Measurements from ENCODE around the gene FGB. TPM values are rescaled to one million over a fixed set of nuclear protein-coding genes. Genes with fewer than 3 reads are reported as not detected.

The FGB gene
- total RNA-seq, 1 donor from 2014 or later = not detected

DNA sequence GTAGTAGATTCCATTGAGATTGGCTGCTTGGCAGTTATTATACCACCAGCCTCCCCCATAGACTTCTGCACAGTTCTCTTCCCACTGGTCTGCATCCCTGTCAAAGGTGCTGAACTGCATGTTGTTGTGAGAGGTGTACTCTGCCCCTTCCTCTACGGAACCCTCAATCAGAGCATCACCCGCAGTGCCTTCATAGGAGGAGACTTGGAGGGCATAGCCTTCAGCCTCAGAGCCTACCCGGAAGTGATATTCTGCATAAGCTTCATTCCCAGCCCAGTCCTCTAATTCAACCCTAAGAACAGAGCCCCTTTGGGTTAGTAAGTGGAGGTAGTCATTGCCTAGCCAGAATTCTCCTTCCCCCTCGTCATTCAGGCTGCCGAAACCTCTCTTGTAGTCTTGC is 21.4 kb downstream of the FGB start:
- Histone ChIP-seq H3K4me1 (no peaks in the 10 kb centered on the region), H3K4me3 (no peak overlapping the region), H3K36me3 (no peaks in the 10 kb centered on the region), H3K27ac (replicated peaks) (no peak overlapping the region), H3K9me3 (replicated peaks) (no peaks in the 10 kb centered on the region), H3K27me3 (ENCODE audit: low read depth) (peaks cover 14% of the 10 kb centered on the region)
- intact Hi-C loops (cut with micrococcal nuclease) = no loop called here
- TF ChIP-seq, protein P1, sequence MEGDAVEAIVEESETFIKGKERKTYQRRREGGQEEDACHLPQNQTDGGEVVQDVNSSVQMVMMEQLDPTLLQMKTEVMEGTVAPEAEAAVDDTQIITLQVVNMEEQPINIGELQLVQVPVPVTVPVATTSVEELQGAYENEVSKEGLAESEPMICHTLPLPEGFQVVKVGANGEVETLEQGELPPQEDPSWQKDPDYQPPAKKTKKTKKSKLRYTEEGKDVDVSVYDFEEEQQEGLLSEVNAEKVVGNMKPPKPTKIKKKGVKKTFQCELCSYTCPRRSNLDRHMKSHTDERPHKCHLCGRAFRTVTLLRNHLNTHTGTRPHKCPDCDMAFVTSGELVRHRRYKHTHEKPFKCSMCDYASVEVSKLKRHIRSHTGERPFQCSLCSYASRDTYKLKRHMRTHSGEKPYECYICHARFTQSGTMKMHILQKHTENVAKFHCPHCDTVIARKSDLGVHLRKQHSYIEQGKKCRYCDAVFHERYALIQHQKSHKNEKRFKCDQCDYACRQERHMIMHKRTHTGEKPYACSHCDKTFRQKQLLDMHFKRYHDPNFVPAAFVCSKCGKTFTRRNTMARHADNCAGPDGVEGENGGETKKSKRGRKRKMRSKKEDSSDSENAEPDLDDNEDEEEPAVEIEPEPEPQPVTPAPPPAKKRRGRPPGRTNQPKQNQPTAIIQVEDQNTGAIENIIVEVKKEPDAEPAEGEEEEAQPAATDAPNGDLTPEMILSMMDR (IDR thresholded peaks at IDR 0.05; ENCODE audit: borderline replicate concordance) = no peak
- DNase-seq = no peak

DNA sequence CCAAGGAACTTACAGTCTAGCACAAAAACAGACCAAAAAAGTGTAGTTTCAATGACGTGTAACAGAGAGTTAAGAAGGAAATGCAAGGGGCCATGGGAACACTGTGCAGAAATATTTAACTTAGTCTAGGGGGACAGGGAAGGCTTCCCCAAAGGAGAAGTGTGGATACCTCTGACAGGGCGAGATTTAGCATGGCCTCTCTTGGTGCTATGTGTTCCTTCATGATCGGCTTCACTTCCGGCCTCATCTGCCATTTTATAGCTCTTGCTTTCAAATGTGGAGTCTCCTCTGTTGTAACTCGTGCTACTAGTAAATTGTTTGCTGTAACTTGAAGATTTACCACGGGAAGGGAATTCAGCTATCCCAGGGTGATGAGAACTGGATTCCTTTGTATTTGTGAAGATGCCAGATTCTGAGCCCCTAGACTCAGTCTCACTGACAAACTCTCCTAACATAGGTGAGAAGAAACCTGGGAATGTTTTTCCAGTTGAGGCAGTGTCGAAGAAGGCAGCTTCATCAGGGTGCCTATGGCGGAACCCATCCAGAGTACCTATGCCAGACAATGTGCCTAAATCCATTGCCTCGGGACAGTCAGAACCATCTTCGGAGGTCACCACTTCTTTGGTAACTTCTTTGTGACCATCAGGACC is 22.7 kb downstream of the FGB start:
- H3K27me3 ChIP-seq (ENCODE audit: low read depth) = peaks cover 26% of the 10 kb centered on the region
- H3K36me3 ChIP-seq = no peaks in the 10 kb centered on the region
- H3K27ac ChIP-seq (replicated peaks) = no peak overlapping the region
- intact Hi-C loops (cut with micrococcal nuclease) = no loop called here
- DNase-seq = no peak
- TF ChIP-seq, protein P1 (IDR thresholded peaks at IDR 0.05; ENCODE audit: borderline replicate concordance) = no peak
- H3K4me3 ChIP-seq = no peak overlapping the region
- H3K9me3 ChIP-seq (replicated peaks) = no peaks in the 10 kb centered on the region
- no peaks in the 10 kb centered on the region for H3K4me1 ChIP-seq

DNA sequence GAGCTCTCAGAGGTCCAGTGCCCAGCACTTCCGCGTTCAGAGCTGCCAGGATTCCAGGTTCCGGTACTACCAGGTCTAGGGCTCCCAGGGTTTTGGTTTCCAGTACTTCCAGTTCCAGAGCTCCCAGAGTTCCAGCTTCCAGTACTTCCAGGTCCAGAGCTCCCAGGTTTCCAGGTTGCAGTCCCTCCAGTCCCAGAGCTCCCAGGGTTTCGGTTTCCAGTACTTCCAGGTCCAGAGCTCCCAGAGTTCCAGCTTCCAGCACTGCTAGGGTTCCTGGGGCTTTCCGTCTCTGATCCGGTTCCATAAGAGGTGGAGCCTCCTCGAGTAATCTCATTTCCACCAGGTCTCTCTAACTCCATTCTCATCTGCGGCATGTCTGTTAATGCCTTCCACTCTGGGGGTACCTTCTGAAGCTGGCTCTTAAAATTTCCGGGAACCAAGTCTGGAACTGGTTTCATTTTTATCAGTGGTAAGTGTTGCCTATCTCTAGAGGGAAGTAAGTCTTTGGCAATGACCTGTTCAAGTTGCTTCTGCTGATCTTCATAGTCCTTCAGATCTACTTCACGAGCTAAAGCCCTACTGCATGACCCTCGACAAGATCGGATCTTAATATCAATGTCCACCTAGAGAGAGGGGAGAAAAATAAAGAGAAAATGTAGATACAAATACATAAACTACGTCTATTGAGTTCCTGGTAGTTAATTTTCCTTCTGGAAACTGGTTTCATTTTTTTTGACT is 23.7 kb downstream of the FGB start:
- no peaks in the 10 kb centered on the region for H3K36me3 ChIP-seq
- no peaks in the 10 kb centered on the region for H3K4me1 ChIP-seq
- H3K27ac ChIP-seq (replicated peaks) = no peak overlapping the region
- intact Hi-C loops (cut with micrococcal nuclease) = no loop called here
- H3K9me3 ChIP-seq (replicated peaks) = no peaks in the 10 kb centered on the region
- TF ChIP-seq, protein P1 (IDR thresholded peaks at IDR 0.05; ENCODE audit: borderline replicate concordance) = no peak
- peaks cover 29% of the 10 kb centered on the region for H3K27me3 ChIP-seq (ENCODE audit: low read depth)
- DNase-seq = no peak
- H3K4me3 ChIP-seq = no peak overlapping the region

DNA sequence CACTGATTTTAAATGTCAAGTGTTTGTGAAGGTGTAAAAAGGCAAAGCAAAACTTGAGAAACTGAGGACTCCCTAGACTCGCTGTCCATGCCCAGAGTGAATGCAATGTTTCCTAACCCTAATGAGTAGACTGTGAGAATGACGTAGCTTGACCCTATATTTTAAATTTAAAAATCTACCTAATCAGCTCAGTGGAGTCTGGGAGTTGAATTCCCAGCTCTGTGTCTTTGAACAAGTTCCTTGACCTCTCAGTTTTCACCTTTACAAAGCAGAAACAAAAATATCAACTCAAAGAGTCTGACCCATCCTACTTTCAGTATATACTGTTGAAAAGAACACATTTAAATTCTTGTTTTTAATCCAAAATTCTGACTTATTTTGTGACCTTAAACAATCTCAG is 25.4 kb downstream of the FGB start:
- Histone ChIP-seq H3K4me1 (no peaks in the 10 kb centered on the region), H3K9me3 (replicated peaks) (no peaks in the 10 kb centered on the region), H3K27me3 (ENCODE audit: low read depth) (peaks cover 29% of the 10 kb centered on the region), H3K27ac (replicated peaks) (no peak overlapping the region), H3K4me3 (no peak overlapping the region), H3K36me3 (no peaks in the 10 kb centered on the region)
- intact Hi-C loops (cut with micrococcal nuclease) = no loop called here
- TF ChIP-seq, protein P1 (IDR thresholded peaks at IDR 0.05; ENCODE audit: borderline replicate concordance) = no peak
- DNase-seq = no peak

DNA sequence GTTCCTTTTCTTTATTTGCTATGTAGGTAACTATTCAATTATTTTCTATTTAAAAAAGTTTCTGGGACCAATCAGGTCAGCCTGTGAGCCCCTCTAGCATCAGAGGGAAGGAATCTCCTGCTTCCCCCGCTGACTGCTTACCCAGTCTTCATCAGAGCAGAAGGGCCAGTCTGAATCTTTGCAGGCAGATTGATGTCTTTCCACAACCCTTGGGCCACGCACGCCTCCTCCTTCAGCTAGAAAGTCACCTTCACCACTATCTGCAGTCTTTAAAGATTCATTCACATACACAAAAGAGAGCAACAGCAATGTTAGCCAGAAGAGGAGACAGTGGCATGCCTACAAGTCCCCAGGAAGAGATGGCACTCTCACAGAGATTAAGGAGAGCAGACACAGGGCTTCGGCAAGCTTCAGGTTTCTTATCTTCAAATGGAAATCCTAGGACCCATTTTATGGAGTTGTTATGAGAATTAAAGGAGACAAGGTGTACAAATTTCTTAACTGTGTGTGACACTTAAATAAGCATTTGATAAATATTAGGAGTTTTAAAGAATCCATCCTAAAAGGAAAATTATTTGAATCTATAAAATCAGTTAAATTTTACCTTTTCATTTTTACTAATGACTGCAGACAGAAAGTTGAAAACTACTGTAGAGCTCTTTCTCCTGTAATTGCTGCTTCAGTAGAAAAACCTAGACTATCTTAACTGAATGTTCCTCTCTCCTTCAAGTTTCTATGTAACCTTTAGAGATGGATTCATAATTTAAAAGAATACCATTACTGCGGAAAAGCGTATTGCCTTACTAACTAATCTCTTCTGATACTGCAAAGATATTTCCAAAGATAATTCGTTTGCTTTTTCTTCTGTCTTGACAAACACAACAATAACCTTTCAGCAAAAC is 26.7 kb downstream of the FGB start:
- DNase-seq = no peak
- peaks cover 29% of the 10 kb centered on the region for H3K27me3 ChIP-seq (ENCODE audit: low read depth)
- H3K27ac ChIP-seq (replicated peaks) = no peak overlapping the region
- TF ChIP-seq, protein P1 (IDR thresholded peaks at IDR 0.05; ENCODE audit: borderline replicate concordance) = no peak
- H3K4me3 ChIP-seq = no peak overlapping the region
- intact Hi-C loops (cut with micrococcal nuclease) = no loop called here
- H3K4me1 ChIP-seq = no peaks in the 10 kb centered on the region
- no peaks in the 10 kb centered on the region for H3K9me3 ChIP-seq (replicated peaks)
- no peaks in the 10 kb centered on the region for H3K36me3 ChIP-seq
